HG02973 (cell line): ENCODE data around the gene HDDC2.

Experiments used
- ATAC-seq: cut with Tn5 transposase; IDR thresholded peaks from one replicate; pipeline ENCODE4 v1.9.1; 2021; ENCODE audit warnings: moderate library complexity; ENCODE audit not compliant: unreplicated experiment

The HDDC2 gene

GRCh38 chr6:125271486-125272159 is 30.1 kb downstream of the HDDC2 start:
- no peak for ATAC-seq

GRCh38 chr6:125270380-125270779 is 31.4 kb downstream of the HDDC2 start:
- ATAC-seq: no peak

- no peak for ATAC-seq
These were observed 32.3 kb downstream of the HDDC2 start for GRCh38 chr6:125269328-125269985.

GRCh38 chr6:125268765-125269164 is 33.0 kb downstream of the HDDC2 start:
- no peak for ATAC-seq

- ATAC-seq: no peak
These were observed 33.8 kb downstream of the HDDC2 start for GRCh38 chr6:125267806-125268523.

GRCh38 chr6:125264476-125264875 is 37.3 kb downstream of the HDDC2 start:
- no peak for ATAC-seq

- ATAC-seq: no peak
These were observed 39.5 kb downstream of the HDDC2 start for GRCh38 chr6:125262016-125263013.

GRCh38 chr6:125259354-125259736 is 42.4 kb downstream of the HDDC2 start:
- no peak for ATAC-seq

- ATAC-seq: no peak
These were observed 43.0 kb downstream of the HDDC2 start for GRCh38 chr6:125258651-125259353.

- ATAC-seq: no peak
These were observed 44.4 kb downstream of the HDDC2 start for GRCh38 chr6:125257351-125257750.

- ATAC-seq: no peak
These were observed 46.6 kb downstream of the HDDC2 start for GRCh38 chr6:125255201-125255600.

GRCh38 chr6:125254321-125254720 is 47.4 kb downstream of the HDDC2 start:
- no peak for ATAC-seq

GRCh38 chr6:125253881-125254280 is 47.9 kb downstream of the HDDC2 start:
- ATAC-seq: no peak

- ATAC-seq: no peak
These were observed 48.9 kb downstream of the HDDC2 start for GRCh38 chr6:125252891-125253290.

- ATAC-seq: no peak
These were observed 50.1 kb downstream of the HDDC2 start for GRCh38 chr6:125251516-125252220.

- ATAC-seq: no peak
These were observed 51.3 kb downstream of the HDDC2 start for GRCh38 chr6:125250511-125250910.

- ATAC-seq: no peak
These were observed 53.6 kb downstream of the HDDC2 start for GRCh38 chr6:125248136-125248535.

GRCh38 chr6:125246566-125246965 is 55.2 kb downstream of the HDDC2 start:
- ATAC-seq: no peak

GRCh38 chr6:125245523-125246264 is 56.1 kb downstream of the HDDC2 start:
- no peak for ATAC-seq
